Activated CD4-positive, alpha-beta T cell treated with anti-CD3 and anti-CD28 coated beads, Interleukin-10, Interleukin-2, amounts not matched to agents 100 ng/mL and 50 ng/mL, durations not matched to agents 16 hours and 8 hours (primary cell): ENCODE measurements around the gene TMC7.
A peak's percentile ranks its signal among the peaks of the same experiment; 100 is the strongest.

Experiments
- DNase-seq: peaks from one replicate; pipeline ENCODE4 v3.0.0-alpha.2; 2020

Gene TMC7

GRCh38 chr16:19092653-19093410, 109.1 kb downstream of the TMC7 start:
- no peak for DNase-seq

DNA sequence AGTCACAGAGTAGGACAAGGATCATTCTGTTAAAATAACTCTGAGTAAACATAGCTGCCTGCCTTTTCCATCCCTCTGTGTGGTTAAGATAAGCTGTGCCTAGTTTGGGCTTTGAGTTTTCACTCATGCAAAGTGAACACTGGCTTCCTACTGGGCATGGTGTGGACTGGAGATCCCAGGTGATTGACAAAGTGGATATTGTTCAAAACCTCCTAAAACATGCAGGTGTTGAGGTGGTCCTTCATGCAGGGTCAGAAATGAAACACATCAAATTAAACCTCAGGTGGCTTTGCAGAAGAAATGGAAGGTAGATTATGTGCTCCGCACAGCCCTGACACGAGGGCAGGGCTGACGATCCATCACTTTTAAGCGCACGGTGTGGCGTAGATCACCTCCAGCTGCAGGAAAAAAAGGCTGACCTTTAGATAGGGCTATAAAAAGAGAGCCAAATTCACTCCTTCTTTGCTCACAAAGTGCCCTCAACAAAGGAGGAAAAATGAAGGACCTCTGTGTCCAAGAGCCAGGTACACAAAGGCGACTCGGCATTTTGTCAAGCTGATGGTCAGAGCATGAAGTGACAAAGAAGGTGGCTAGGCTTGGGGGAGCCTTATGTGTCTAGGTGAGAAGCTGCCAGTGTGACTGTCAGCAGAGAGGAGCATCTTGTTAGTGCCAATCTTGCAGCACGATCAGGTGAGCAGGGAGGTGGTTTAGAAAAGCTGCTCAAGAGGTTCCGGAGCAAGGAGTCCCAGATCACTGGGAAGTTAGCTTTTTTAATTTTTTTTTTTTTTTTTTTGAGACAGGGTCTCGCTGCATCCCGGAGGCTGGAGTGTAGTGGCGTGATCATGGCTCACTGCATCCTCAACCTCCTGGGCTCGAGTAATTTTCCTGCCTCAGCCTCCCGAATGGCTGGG, 110.2 kb downstream of the TMC7 start:
- DNase-seq = no peak

DNA sequence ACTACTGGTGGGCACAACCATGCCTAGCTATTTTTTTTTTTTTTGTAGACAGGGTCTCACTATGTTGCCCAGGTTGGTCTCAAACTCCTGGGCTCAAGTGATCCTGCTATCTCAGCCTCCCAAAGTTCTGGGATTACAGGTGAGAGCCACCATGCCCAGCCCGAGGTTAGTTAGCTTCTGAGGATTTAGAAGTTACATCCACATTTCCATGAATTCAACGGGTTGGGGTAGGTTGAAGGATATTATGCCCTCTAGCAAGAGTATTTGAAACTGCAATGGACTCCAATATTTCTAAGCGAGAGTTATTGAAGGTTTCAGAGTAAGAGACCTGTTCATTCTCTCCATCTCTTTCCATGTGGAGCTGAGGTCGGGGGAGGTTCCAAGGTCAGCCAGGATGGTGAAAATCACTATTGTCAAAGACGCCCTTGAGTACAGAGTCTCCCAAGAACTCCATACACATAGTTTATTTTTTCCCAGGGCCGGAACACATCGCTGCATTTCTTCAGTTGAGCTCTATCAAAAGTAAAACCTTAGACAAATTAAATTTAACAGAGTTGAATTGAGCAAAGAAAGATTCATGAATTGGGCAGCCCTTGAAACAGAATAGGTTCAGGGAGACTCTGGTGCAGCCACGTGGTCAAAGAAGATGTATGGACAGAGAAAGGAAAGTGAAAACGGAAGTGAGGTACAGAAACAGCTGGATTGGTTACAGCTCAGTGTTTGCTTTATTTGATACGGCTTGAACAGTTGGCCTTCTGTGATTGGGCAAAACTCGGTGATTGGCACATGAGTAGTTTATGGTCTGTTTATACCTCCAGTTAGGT, 111.0 kb downstream of the TMC7 start:
- DNase-seq = peak; percentile 44

DNA sequence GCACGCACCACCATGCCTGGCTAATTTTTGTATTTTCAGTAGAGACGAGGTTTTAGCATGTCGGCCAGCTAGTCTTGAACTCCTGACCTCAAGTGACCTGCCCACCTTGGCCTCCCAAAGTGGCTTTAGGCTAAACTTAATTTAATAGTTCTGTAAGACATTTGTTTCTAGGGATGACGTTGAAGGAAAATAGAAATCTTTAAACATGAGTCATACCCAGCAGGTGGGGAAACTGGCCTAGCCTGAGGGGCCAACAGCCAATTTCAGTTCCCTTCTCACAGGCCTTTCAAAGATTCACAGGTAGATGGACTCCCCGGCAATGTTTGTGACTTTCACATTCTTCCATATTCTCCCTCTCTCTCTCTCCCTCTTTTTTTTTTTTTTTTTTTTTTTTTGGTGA, 111.9 kb downstream of the TMC7 start:
- DNase-seq = no peak

GRCh38 chr16:19098173-19098572, 114.4 kb downstream of the TMC7 start:
- DNase-seq = no peak

- DNase-seq = no peak
Measured at GRCh38 chr16:19102187-19102872, 118.6 kb downstream of the TMC7 start.

DNA sequence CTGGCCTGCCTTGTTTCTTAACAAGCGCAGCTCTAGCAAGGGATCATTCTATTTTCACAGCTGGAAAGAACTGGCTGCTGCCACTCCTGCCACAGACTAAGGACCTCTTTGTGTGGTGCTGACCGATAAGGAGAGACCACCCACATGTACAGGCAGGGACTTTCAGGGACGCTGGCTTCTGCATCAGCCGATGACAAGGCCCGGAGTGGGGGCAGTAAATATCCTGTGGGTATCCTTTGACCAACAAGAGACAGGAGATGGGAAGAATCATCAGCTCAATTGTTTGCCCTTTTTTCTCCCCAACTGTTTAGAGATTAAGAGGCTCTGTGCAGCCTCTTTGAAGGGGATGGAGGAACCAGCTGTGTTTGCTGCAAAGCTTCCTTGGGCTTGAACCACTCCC, 120.9 kb downstream of the TMC7 start:
- no peak for DNase-seq

GRCh38 chr16:19105131-19105530, 121.4 kb downstream of the TMC7 start:
- DNase-seq = no peak

- no peak for DNase-seq
Measured at GRCh38 chr16:19105891-19106624, 122.3 kb downstream of the TMC7 start.

- no peak for DNase-seq
Measured at GRCh38 chr16:19106625-19107020, 122.9 kb downstream of the TMC7 start.

- DNase-seq = no peak
Measured at GRCh38 chr16:19108409-19109287, 124.9 kb downstream of the TMC7 start.

- DNase-seq = no peak
Measured at GRCh38 chr16:19109288-19109664, 125.5 kb downstream of the TMC7 start.

- DNase-seq = no peak
Measured at GRCh38 chr16:19110537-19111360, 127.0 kb downstream of the TMC7 start.

DNA sequence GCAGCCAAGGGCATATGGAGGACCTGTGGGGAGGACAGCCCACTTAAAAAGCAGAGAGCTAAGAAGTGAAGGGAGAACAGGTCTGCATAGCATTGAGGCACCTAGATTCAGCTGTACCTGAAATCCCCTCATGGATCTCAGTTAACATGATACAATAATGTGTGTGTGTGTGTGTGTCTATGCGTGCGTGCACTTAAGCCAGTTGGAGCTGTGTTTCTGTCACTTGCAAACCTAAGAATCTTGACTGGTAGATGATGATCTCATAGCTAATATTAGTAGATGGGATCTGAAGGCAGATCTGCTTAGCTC, 128.3 kb downstream of the TMC7 start:
- DNase-seq = no peak
